Left lung (tissue), 10 donors: ENCODE data around the gene SF3A2. TPM values are rescaled to one million over a fixed set of nuclear protein-coding genes. Genes with fewer than 3 reads are reported as not detected.

Source experiments
- ATAC-seq: fragments of 200-7000 bp; cut with Tn5 transposase; one replicate; pipeline ENCODE4 v1.9.1; 2020; ENCODE audit warnings: moderate library complexity
- DNase-seq, 4 donors: peaks; one replicate each; pipeline ENCODE4 v3.0.0-alpha.2; 2013 to 2020
- H3K27ac ChIP-seq, 2 donors: fragments of 200-600 bp; sonication (generic) in 1 of 2; one replicate each; pipeline versions ENCODE4 v1.5.0 to v1.8.0; 2020 to 2021
- H3K27me3 ChIP-seq, 2 donors: fragments of 200-600 bp; sonication (generic) in 1 of 2; one replicate each; pipeline versions ENCODE4 v1.5.0 to v1.8.0; 2020 to 2021
- H3K36me3 ChIP-seq, 2 donors: fragments of 200-600 bp; sonication (generic) in 1 of 2; one replicate each; pipeline versions ENCODE4 v1.5.0 to v1.8.0; 2020 to 2021
- H3K4me1 ChIP-seq, 2 donors: fragments of 200-600 bp; one replicate each; pipeline ENCODE4 v1.8.0; 2021
- H3K4me3 ChIP-seq, 2 donors: fragments of 200-600 bp; sonication (generic) in 1 of 2; one replicate each; pipeline versions ENCODE4 v1.5.0 to v1.8.0; 2020 to 2021; ENCODE audit warnings: mild to moderate bottlenecking in 1 of 2
- H3K9me3 ChIP-seq, 2 donors: fragments of 200-600 bp; sonication (generic) in 1 of 2; one replicate each; pipeline versions ENCODE4 v1.5.0 to v1.8.0; 2020 to 2021
- intact Hi-C, 2 donors: fragments of 100-400 bp; cut with DNase I; formaldehyde crosslinking; loops; one replicate each; pipeline versions ENCODE4 v1.11.2 to v1.14.2; 2022
- polyA plus RNA-seq, 6 donors: library from polyadenylated mRNA; unstranded; fragments of 120-200 nt; gene quantifications; one replicate each; pipeline ENCODE4 v1.2.1, GENCODE V29; 2013; ENCODE audit not compliant: insufficient read length in 6 of 6
- total RNA-seq, 2 donors: library from RNA; stranded (reverse); fragmentation: NEBNext Ultra II Directional; extraction: Animal tissue kit (Norgen Biotek cat#: 25700); gene quantifications; one replicate each; pipeline ENCODE4 v1.2.1, GENCODE V29; 2021
- TF ChIP-seq, protein P1 (sequence below), 2 donors: fragments of 200-600 bp; sonication (generic) in 1 of 2; IDR thresholded peaks; one replicate each; pipeline versions ENCODE4 v1.5.0 to v1.8.0; 2021; ENCODE audit warnings: antibody characterized with exemption in 2 of 2
- donor health status: DM: no; HTN: yes; CAD: no.
- donor health status: DM: no; HTN: no; CAD: no.

SF3A2 gene
- total and polyA plus RNA-seq, 8 donors: 50.1 to 81.5 (median 71.4) TPM

DNA sequence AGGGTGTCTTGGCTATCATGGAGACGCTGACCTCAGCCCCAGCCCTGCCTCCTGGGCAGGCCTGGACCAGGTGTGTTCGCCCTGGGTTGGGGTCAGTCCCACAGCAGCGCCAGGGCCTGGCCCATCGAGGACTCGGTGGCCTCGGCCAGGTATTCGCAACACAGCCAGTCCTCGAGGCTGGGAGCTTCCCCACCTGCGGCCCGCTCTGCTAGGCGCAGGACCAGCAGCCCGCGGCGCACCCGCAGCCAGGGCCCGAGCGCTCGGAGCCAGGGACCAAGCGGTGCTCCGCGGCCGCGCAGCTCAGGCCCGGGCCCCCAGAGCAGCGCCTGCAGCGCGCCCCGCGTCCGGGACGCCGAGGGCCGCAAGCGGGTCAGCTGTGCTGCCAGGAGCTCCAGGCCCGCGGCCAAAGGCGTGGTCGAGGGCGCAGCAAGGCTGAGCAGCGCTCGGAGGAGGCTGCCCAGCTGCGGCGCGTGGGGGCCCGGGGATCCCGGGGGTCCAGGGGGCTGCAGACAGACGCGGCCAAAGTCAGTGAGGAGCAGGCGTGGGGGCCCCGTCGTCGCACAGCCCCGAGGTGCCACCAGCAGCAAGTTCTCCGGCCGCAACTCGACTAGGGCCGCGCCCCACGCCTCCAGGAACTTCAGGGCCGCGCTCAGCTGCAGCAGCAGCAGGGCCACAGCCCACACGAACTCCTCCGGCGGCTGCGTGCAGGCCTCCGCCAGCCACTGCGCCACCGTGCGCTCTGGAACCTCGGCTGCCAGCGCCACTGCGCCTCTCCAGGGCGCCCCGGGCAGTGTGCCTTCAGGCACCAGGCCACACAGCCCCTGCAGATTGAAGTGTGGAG is 39.2 kb downstream of the SF3A2 start:
- H3K9me3 ChIP-seq: no peaks in the 10 kb centered on the region
- H3K36me3 ChIP-seq: peaks cover 0 to 62% of the 10 kb centered on the region in 2 donors
- ATAC-seq (no peak), DNase-seq (peak in 1 of 4 donors; percentile 84)
- intact Hi-C loops: loop anchor here in 1 of 2 donors (10.0 kb wide), 1 partner anchor 109 kb away; no protein-coding TSS in a partner anchor
- H3K4me1 ChIP-seq: peaks cover 35 to 72% of the 10 kb centered on the region in 2 donors
- no peak overlapping the region for H3K4me3 ChIP-seq
- peak overlapping the region in 1 of 2 donors; percentile 53 for H3K27ac ChIP-seq
- TF ChIP-seq, protein P1, sequence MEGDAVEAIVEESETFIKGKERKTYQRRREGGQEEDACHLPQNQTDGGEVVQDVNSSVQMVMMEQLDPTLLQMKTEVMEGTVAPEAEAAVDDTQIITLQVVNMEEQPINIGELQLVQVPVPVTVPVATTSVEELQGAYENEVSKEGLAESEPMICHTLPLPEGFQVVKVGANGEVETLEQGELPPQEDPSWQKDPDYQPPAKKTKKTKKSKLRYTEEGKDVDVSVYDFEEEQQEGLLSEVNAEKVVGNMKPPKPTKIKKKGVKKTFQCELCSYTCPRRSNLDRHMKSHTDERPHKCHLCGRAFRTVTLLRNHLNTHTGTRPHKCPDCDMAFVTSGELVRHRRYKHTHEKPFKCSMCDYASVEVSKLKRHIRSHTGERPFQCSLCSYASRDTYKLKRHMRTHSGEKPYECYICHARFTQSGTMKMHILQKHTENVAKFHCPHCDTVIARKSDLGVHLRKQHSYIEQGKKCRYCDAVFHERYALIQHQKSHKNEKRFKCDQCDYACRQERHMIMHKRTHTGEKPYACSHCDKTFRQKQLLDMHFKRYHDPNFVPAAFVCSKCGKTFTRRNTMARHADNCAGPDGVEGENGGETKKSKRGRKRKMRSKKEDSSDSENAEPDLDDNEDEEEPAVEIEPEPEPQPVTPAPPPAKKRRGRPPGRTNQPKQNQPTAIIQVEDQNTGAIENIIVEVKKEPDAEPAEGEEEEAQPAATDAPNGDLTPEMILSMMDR (IDR thresholded peaks at IDR 0.05): no peak
- no peaks in the 10 kb centered on the region for H3K27me3 ChIP-seq

DNA sequence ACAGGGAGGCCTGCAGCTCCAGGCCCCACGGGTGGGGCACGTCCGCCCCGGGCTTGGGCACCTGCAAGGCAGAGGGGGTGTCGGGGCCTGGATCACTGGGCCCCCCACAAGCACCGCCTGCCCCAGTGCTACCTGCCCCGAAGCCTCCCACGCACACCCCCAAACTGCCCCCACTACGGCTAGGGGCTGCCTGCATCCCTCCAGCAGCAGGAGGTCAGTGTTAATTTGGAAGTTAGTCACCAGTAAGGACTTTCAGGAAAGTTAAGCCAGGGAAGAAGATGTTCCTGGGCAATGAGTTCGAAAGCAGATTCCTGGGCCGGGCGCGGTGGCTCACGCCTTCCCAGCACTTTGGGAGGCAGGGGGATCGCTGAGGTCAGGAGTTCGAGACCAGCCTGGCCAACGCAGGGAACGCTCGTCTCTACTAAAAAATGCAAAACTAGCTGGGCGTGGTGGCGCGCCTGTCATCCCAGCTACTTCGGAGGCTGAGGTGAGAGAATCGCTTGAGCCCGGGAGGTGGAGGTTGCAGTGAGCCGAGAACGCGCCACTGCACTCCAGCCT is 39.9 kb downstream of the SF3A2 start:
- DNase-seq: no peak
- intact Hi-C loops: loop anchor here in 1 of 2 donors (10.0 kb wide), 1 partner anchor 108 kb away; no protein-coding TSS in a partner anchor
- Histone ChIP-seq H3K27me3 (no peaks in the 10 kb centered on the region), H3K4me3 (no peak overlapping the region), H3K36me3 (peaks cover 0 to 58% of the 10 kb centered on the region in 2 donors), H3K4me1 (peaks cover 32 to 67% of the 10 kb centered on the region in 2 donors), H3K27ac (peak overlapping the region in 1 of 2 donors; percentile 53), H3K9me3 (no peaks in the 10 kb centered on the region)
- TF ChIP-seq, protein P1 (IDR thresholded peaks at IDR 0.05): no peak
- ATAC-seq: no peak

DNA sequence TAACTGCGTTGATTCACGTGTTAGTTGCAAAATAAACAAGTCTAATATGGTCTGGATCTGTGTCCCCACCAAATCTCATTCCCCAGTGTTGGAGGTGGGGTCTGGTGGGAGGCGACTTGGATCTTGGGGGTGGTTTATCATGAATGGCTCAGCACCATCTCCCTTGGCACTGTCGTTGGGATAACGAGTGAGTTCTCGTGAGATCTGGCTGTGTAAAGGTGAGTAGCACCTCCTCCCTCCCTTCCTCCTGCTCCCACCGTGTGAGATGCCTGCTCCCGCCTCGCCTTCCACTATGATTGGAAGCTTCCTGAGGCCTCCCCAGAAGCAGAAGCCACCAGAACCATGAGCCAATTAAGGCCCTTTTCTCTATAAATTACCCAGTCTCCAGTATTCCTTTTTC is 40.5 kb downstream of the SF3A2 start:
- Histone ChIP-seq H3K36me3 (peaks cover 0 to 52% of the 10 kb centered on the region in 2 donors), H3K9me3 (no peaks in the 10 kb centered on the region), H3K27ac (no peak overlapping the region), H3K4me3 (no peak overlapping the region), H3K27me3 (peaks cover 0 to 3% of the 10 kb centered on the region in 2 donors), H3K4me1 (peaks cover 27 to 61% of the 10 kb centered on the region in 2 donors)
- ATAC-seq (no peak), DNase-seq (no peak)
- intact Hi-C loops: loop anchor here in 1 of 2 donors (10.0 kb wide), 1 partner anchor 108 kb away; no protein-coding TSS in a partner anchor
- TF ChIP-seq, protein P1 (IDR thresholded peaks at IDR 0.05): no peak

DNA sequence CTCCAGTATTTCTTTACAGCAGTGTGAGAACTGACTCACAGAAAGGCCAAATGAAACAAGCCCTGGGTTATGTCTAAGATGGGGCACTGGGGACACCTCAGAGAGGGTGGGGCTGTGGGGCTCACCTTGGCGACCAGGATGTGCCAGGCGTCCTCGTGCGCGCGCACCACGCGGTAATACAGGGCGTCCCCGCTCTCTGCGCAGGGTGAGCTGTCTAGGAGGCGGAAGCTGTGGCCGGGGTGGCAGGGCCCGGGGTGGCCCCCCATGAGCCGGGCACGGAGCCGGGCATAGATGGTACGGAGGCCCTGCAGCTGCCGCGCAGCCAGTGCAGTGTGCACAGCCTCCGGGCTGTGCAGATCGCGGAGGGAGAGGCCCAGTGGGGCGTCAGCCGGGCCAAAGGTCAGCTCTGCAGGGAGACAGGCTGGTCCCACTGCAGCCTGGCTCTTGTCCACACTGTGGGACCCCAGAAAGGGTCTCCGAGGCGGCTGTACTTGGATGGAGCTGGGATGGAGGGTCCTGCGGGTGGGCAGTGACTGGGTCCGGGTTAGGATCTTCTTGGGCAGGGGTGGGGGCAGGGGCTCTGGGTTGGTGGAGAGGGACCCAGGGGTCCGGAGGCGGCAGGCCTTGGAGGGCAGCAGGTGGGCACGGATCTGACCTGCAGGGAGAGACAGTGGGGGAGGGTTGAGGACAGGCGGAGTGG is 42.0 kb downstream of the SF3A2 start:
- intact Hi-C loops: loop anchor here in 1 of 2 donors (10.0 kb wide), 1 partner anchor 106 kb away; no protein-coding TSS in a partner anchor
- no peaks in the 10 kb centered on the region for H3K9me3 ChIP-seq
- TF ChIP-seq, protein P1 (IDR thresholded peaks at IDR 0.05): no peak
- no peak for ATAC-seq
- no peak overlapping the region for H3K4me3 ChIP-seq
- peaks cover 0 to 8% of the 10 kb centered on the region in 2 donors for H3K27me3 ChIP-seq
- H3K27ac ChIP-seq: no peak overlapping the region
- no peak for DNase-seq
- peaks cover 17 to 60% of the 10 kb centered on the region in 2 donors for H3K4me1 ChIP-seq
- H3K36me3 ChIP-seq: peaks cover 0 to 37% of the 10 kb centered on the region in 2 donors
